Measurements from ENCODE around the gene EFCC1. TPM values are rescaled to one million over a fixed set of nuclear protein-coding genes. Genes with fewer than 3 reads are reported as not detected.

EFCC1 gene
- total and polyA plus RNA-seq, 2 experiments from 2014 or later: 0.23 to 0.50 TPM

- H3K4me3 ChIP-seq: no peak overlapping the region
- no peaks in the 10 kb centered on the region for H3K27me3 ChIP-seq
- H3K9me2 ChIP-seq (replicated peaks; ENCODE audit: insufficient read depth): no peaks in the 10 kb centered on the region
- DNase-seq (ENCODE audit: low spot score): no peak
- TF ChIP-seq, protein P1, sequence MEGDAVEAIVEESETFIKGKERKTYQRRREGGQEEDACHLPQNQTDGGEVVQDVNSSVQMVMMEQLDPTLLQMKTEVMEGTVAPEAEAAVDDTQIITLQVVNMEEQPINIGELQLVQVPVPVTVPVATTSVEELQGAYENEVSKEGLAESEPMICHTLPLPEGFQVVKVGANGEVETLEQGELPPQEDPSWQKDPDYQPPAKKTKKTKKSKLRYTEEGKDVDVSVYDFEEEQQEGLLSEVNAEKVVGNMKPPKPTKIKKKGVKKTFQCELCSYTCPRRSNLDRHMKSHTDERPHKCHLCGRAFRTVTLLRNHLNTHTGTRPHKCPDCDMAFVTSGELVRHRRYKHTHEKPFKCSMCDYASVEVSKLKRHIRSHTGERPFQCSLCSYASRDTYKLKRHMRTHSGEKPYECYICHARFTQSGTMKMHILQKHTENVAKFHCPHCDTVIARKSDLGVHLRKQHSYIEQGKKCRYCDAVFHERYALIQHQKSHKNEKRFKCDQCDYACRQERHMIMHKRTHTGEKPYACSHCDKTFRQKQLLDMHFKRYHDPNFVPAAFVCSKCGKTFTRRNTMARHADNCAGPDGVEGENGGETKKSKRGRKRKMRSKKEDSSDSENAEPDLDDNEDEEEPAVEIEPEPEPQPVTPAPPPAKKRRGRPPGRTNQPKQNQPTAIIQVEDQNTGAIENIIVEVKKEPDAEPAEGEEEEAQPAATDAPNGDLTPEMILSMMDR (IDR thresholded peaks at IDR 0.05; ENCODE audit: poor library complexity): no peak
- TF ChIP-seq EZH2phosphoT487 (IDR thresholded peaks at IDR 0.05; ENCODE audit: low read depth, severe bottlenecking, unreplicated experiment): no peak
- no peak for TF ChIP-seq EZH2 (IDR thresholded peaks at IDR 0.05; ENCODE audit: borderline replicate concordance)
- no peaks in the 10 kb centered on the region for H3K79me2 ChIP-seq
- H4K20me1 ChIP-seq (ENCODE audit: insufficient read depth, poor library complexity, severe bottlenecking): no peaks in the 10 kb centered on the region
- H2AFZ ChIP-seq: no peak overlapping the region
- WGBS (ENCODE audit: low lambda C conversion rate, missing lambda C conversion rate): 87% methylated on average over 3 of the region's 3 CpGs
- no peak overlapping the region for H3K27ac ChIP-seq
- H3K4me2 ChIP-seq: no peak overlapping the region
- H3K9me3 ChIP-seq (ENCODE audit: low read depth): no peaks in the 10 kb centered on the region
- H3K36me3 ChIP-seq (replicated peaks; ENCODE audit: insufficient read depth, low read depth): no peaks in the 10 kb centered on the region
- H3K4me1 ChIP-seq (ENCODE audit: insufficient read depth): peaks cover 4% of the 10 kb centered on the region
Measured at GRCh38 chr3:128965818-128966217, 35.3 kb upstream of the EFCC1 start.

DNA sequence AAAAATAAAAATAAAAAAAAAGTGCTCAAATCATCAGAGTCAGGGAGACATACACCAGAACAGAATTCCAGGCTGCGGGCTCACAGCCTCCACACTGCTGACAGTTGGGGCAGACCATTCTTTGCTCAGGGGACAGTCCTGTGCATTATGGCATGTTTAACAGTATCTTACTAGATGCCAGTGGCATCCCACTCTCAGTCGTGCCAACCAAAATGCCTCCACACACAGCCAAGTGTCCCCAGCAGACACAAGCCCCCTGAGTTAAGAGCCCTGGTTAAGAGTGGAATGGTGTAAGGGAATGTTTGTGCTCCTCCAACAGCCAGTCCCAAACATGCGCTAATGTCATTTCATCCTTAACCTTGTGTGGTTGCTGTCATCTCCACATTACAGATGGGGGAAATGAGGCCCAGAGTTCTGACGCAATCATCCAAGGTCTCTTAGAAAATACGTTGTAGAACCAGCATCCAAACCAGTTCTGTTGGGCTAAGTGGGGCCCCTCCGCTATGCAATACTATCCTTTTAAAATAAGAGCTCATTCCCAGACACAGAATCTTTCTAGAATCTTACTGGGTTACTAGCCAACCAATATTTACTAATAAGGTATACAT, 33.3 kb upstream of the EFCC1 start:
- Histone ChIP-seq H4K20me1 (ENCODE audit: insufficient read depth, poor library complexity, severe bottlenecking) (no peaks in the 10 kb centered on the region), H3K27ac (peak overlapping the region; percentile 81), H3K9me3 (ENCODE audit: low read depth) (no peaks in the 10 kb centered on the region), H3K36me3 (replicated peaks; ENCODE audit: insufficient read depth, low read depth) (no peaks in the 10 kb centered on the region), H3K27me3 (no peaks in the 10 kb centered on the region), H3K79me2 (no peaks in the 10 kb centered on the region), H3K9me2 (replicated peaks; ENCODE audit: insufficient read depth) (no peaks in the 10 kb centered on the region), H2AFZ (no peak overlapping the region), H3K4me1 (ENCODE audit: insufficient read depth) (peaks cover 4% of the 10 kb centered on the region), H3K4me2 (no peak overlapping the region), H3K4me3 (no peak overlapping the region)
- peak; percentile 42 for DNase-seq (ENCODE audit: low spot score)
- WGBS (ENCODE audit: low lambda C conversion rate, missing lambda C conversion rate): 80% methylated on average over 6 of the region's 6 CpGs
- TF ChIP-seq EZH2phosphoT487 (IDR thresholded peaks at IDR 0.05; ENCODE audit: low read depth, severe bottlenecking, unreplicated experiment) (no peak), EZH2 (IDR thresholded peaks at IDR 0.05; ENCODE audit: borderline replicate concordance) (no peak)
- TF ChIP-seq, protein P1 (IDR thresholded peaks at IDR 0.05; ENCODE audit: poor library complexity): no peak

DNA sequence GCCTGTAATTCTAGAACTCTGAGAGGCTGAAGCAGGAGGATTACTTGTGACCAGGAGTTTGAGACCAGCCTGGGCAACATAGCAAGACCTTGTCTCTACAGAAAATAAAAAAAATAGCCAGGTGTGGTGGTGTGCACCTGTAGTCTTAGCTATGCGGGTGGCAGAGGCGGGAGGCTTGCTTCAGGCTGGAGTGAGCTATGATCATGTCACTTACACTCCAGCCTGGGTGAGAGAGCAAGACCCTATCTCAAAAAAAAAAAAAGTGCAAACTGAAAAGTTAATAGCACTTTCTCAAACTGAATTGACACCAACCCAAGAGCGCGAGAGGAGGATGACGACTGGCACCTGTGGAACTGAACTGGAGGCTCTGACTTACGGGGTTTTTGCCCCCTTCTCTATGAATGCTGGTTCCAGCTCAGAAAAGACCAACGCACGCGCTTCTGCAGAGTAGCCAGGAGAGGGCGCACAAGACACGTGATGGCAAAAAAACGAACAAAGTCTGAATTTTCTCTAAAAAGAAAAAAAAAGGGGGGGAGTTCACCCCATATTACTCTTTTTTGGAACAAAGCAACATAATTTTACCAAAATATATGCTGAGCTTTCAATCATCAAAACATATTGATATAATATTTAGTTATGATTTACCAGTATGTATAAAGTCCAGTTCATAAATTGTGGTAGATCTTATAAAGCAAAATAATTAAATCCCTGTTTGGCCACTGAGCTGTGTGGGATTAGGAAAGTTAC, 30.9 kb upstream of the EFCC1 start:
- no peak overlapping the region for H2AFZ ChIP-seq
- H3K4me1 ChIP-seq (ENCODE audit: insufficient read depth): peaks cover 4% of the 10 kb centered on the region
- TF ChIP-seq EZH2 (IDR thresholded peaks at IDR 0.05; ENCODE audit: borderline replicate concordance): no peak
- TF ChIP-seq, protein P1 (IDR thresholded peaks at IDR 0.05; ENCODE audit: poor library complexity): peak; percentile 92
- no peaks in the 10 kb centered on the region for H3K79me2 ChIP-seq
- H3K27ac ChIP-seq: no peak overlapping the region
- H3K9me2 ChIP-seq (replicated peaks; ENCODE audit: insufficient read depth): no peaks in the 10 kb centered on the region
- 16% methylated on average over 12 of the region's 12 CpGs for WGBS (ENCODE audit: low lambda C conversion rate, missing lambda C conversion rate)
- peak; percentile 74 for DNase-seq (ENCODE audit: low spot score)
- H4K20me1 ChIP-seq (ENCODE audit: insufficient read depth, poor library complexity, severe bottlenecking): no peaks in the 10 kb centered on the region
- H3K4me2 ChIP-seq: no peak overlapping the region
- no peaks in the 10 kb centered on the region for H3K9me3 ChIP-seq (ENCODE audit: low read depth)
- no peaks in the 10 kb centered on the region for H3K36me3 ChIP-seq (replicated peaks; ENCODE audit: insufficient read depth, low read depth)
- no peak overlapping the region for H3K4me3 ChIP-seq
- no peaks in the 10 kb centered on the region for H3K27me3 ChIP-seq
